B cell (primary cell): ENCODE results near the gene PPIH. TPM values are rescaled to one million over a fixed set of nuclear protein-coding genes. Genes with fewer than 3 reads are reported as not detected.

Experiments used
- ATAC-seq: fragments of 200-7000 bp; cut with Tn5 transposase; one replicate; pipeline ENCODE4 v1.10.0; 2021; ENCODE audit warnings: low read depth, mild to moderate bottlenecking, moderate number of reproducible peaks, moderate library complexity
- CTCF ChIA-PET: fragments of 350-600 bp; sonication (Branson Sonifier 250); formaldehyde crosslinking; loops from one replicate; lab custom pipeline; 2021; ENCODE audit warnings: antibody characterized with exemption, inconsistent platforms; lab: Charles Lee
- POLR2A ChIA-PET: fragments of 350-600 bp; sonication (Branson Sonifier 250); formaldehyde crosslinking; loops from one replicate; lab custom pipeline; 2021; ENCODE audit warnings: antibody characterized with exemption; lab: Charles Lee
- DNase-seq: peaks from one replicate; pipeline ENCODE4 v3.0.0; 2013
- H2AFZ ChIP-seq: 2 replicates; pipeline ENCODE4 v1.6.1; 2012; ENCODE audit warnings: mild to moderate bottlenecking, low read depth, low read length; ENCODE audit not compliant: insufficient read depth, poor library complexity, severe bottlenecking
- H3K27ac ChIP-seq, 2 donors: 1 replicate in 1 of 2; 2 replicates in 1 of 2; pipeline ENCODE4 v1.5.1; 2012 to 2013; ENCODE audit warnings: low read length in 2 of 2, mild to moderate bottlenecking in 2 of 2, moderate library complexity in 1 of 2
- H3K27me3 ChIP-seq, 4 experiments: fragments of 200-600 bp in 1 of 4; sonication (generic) in 1 of 4; replicated peaks in 1 of 4; 1 replicate in 2 of 4; 2 replicates in 2 of 4; pipeline versions ENCODE4 v1.6.1 to v1.7.0; 2013 to 2016; ENCODE audit warnings: low read length in 3 of 4, mild to moderate bottlenecking in 2 of 4, mixed read lengths in 1 of 4, moderate library complexity in 1 of 4; ENCODE audit not compliant: insufficient read depth in 4 of 4, control insufficient read depth in 3 of 4; ENCODE audit errors: control extremely low read depth in 1 of 4
- H3K36me3 ChIP-seq, 2 experiments: replicated peaks in 1 of 2; 1 replicate in 1 of 2; 2 replicates in 1 of 2; pipeline versions ENCODE4 v1.6.1 to v1.7.1; 2013; ENCODE audit warnings: low read length in 1 of 2; ENCODE audit not compliant: insufficient read depth in 2 of 2, control insufficient read depth in 1 of 2; ENCODE audit errors: control extremely low read depth in 1 of 2, extremely low read depth in 1 of 2
- H3K4me1 ChIP-seq, 2 donors: fragments of 200-600 bp in 1 of 2; sonication (generic) in 1 of 2; 1 replicate in 1 of 2; 2 replicates in 1 of 2; pipeline versions ENCODE4 v1.5.1 to v1.6.1; 2013 to 2017; ENCODE audit warnings: low read length in 2 of 2; ENCODE audit not compliant: control insufficient read depth in 2 of 2, insufficient read depth in 2 of 2
- H3K4me2 ChIP-seq: replicated peaks from 2 replicates; pipeline ENCODE3; 2012; ENCODE audit warnings: mild to moderate bottlenecking, low read depth, low read length; ENCODE audit not compliant: poor library complexity, severe bottlenecking
- H3K4me3 ChIP-seq, 5 experiments: fragments of 200-600 bp in 1 of 5; sonication (generic) in 1 of 5; 1 replicate in 3 of 5; 2 replicates in 2 of 5; pipeline versions ENCODE4 v1.5.1 to v1.7.0; 2011 to 2016; ENCODE audit warnings: low read length in 4 of 5, mild to moderate bottlenecking in 4 of 5, low read depth in 2 of 5, control low read depth in 1 of 5, moderate library complexity in 1 of 5; ENCODE audit not compliant: insufficient read depth in 1 of 5; ENCODE audit errors: control extremely low read depth in 1 of 5, extremely low read depth in 1 of 5
- H3K79me2 ChIP-seq: fragments of 200-600 bp; sonication (generic); one replicate; pipeline ENCODE4 v1.6.0; 2016; ENCODE audit warnings: low read length; ENCODE audit not compliant: control insufficient read depth, insufficient read depth
- H3K9ac ChIP-seq: fragments of 200-600 bp; sonication (generic); 2 replicates; pipeline ENCODE4 v1.6.1; 2017; ENCODE audit warnings: mild to moderate bottlenecking, low read length, moderate library complexity
- H3K9me3 ChIP-seq, 3 donors: one replicate each; pipeline versions ENCODE4 v1.6.1 to v1.7.1; 2013; ENCODE audit warnings: low read length in 2 of 3; ENCODE audit not compliant: control insufficient read depth in 2 of 3, insufficient read depth in 1 of 3; ENCODE audit errors: control extremely low read depth in 1 of 3
- H4K20me1 ChIP-seq: 2 replicates; pipeline ENCODE4 v1.6.0; 2012; ENCODE audit warnings: mild to moderate bottlenecking, low read length; ENCODE audit not compliant: insufficient read depth, control insufficient read depth, poor library complexity, severe bottlenecking
- H3K27ac Mint-ChIP-seq: one replicate; pipeline ENCODE4 v1.8.0; 2021; ENCODE audit warnings: mixed read lengths
- H3K27me3 Mint-ChIP-seq: one replicate; pipeline ENCODE4 v1.8.0; 2021; ENCODE audit warnings: mixed read lengths
- H3K4me1 Mint-ChIP-seq: one replicate; pipeline ENCODE4 v1.8.0; 2021; ENCODE audit warnings: mixed read lengths
- H3K4me3 Mint-ChIP-seq: one replicate; pipeline ENCODE4 v1.8.0; 2021; ENCODE audit warnings: mixed read lengths
- H3K9me3 Mint-ChIP-seq: one replicate; pipeline ENCODE4 v1.8.0; 2022; ENCODE audit warnings: mixed read lengths; ENCODE audit not compliant: insufficient read depth
- EZH2 ChIP-seq: IDR thresholded peaks from 2 replicates; pipeline ENCODE4 v1.6.1; 2012; ENCODE audit warnings: borderline replicate concordance, low read depth, mild to moderate bottlenecking, moderate library complexity, low read length; ENCODE audit not compliant: insufficient read depth, poor library complexity, severe bottlenecking
- WGBS: methylation state at CpG from one replicate; pipeline ENCODE4 v1.1.5; 2013; ENCODE audit warnings: missing lambda C conversion rate; ENCODE audit not compliant: insufficient coverage; 5-methylcytosine and 5-hydroxymethylcytosine counted together
- intact Hi-C: fragments of 100-400 bp; cut with micrococcal nuclease; formaldehyde crosslinking; loops from one replicate; pipeline ENCODE4 v1.10.0; 2022
- polyA plus RNA-seq: library from polyadenylated mRNA; depleted of rRNA; stranded (reverse); fragments of >200 nt; gene quantifications from 2 replicates; pipeline ENCODE4 v1.2.3, GENCODE V29; 2012
- total RNA-seq, 2 donors: library from RNA; stranded (reverse); fragments of 120-200 nt in 1 of 2; gene quantifications; 1 replicate in 1 of 2; 2 replicates in 1 of 2; pipeline versions ENCODE4 v1.2.3 to v1.2.4, GENCODE V29; 2013 to 2022
- TF ChIP-seq, protein P1 (sequence below): fragments of 200-600 bp; IDR thresholded peaks from one replicate; pipeline ENCODE4 v1.8.0; 2022; ENCODE audit warnings: antibody characterized with exemption, mild to moderate bottlenecking

The PPIH gene
- total and polyA plus RNA-seq, 2 donors (not counting 1 experiment from before 2014, with no cell fraction given): 42.4 to 50.3 TPM

GRCh38 chr1:42679364-42679983, 21.3 kb downstream of the PPIH start:
- POLR2A ChIA-PET: no interaction called here
- Mint-ChIP-seq H3K27ac (no peak overlapping the region), H3K4me3 (no peak overlapping the region), H3K9me3 (no peaks in the 10 kb centered on the region), H3K27me3 (no peaks in the 10 kb centered on the region), H3K4me1 (peaks cover 30% of the 10 kb centered on the region)
- CTCF ChIA-PET: interaction anchor here (1.1 to 1.4 kb wide), 3 partner anchors 21 to 87 kb away, joined by 3 to 4 read pairs (median 3); partner anchors contain the start of genes P3H1 and PPIH
- Histone ChIP-seq H2AFZ (no peak overlapping the region), H3K9ac (no peak overlapping the region), H3K36me3 (peaks cover 0 to 20% of the 10 kb centered on the region in 2 experiments), H3K27ac (no peak overlapping the region), H4K20me1 (peaks cover 15% of the 10 kb centered on the region), H3K27me3 (no peaks in the 10 kb centered on the region), H3K4me1 (peaks cover 24 to 25% of the 10 kb centered on the region in 2 donors), H3K9me3 (no peaks in the 10 kb centered on the region), H3K4me3 (no peak overlapping the region), H3K79me2 (peaks cover 31% of the 10 kb centered on the region), H3K4me2 (no peak overlapping the region)
- no peak for ATAC-seq
- TF ChIP-seq, protein P1, sequence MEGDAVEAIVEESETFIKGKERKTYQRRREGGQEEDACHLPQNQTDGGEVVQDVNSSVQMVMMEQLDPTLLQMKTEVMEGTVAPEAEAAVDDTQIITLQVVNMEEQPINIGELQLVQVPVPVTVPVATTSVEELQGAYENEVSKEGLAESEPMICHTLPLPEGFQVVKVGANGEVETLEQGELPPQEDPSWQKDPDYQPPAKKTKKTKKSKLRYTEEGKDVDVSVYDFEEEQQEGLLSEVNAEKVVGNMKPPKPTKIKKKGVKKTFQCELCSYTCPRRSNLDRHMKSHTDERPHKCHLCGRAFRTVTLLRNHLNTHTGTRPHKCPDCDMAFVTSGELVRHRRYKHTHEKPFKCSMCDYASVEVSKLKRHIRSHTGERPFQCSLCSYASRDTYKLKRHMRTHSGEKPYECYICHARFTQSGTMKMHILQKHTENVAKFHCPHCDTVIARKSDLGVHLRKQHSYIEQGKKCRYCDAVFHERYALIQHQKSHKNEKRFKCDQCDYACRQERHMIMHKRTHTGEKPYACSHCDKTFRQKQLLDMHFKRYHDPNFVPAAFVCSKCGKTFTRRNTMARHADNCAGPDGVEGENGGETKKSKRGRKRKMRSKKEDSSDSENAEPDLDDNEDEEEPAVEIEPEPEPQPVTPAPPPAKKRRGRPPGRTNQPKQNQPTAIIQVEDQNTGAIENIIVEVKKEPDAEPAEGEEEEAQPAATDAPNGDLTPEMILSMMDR: no peak
- TF ChIP-seq EZH2: no peak
- intact Hi-C loops: no loop called here
- DNase-seq: no peak
- 90% methylated on average over 4 of the region's 10 CpGs for WGBS

- intact Hi-C loops: no loop called here
- Histone ChIP-seq H3K4me2 (no peak overlapping the region), H3K9ac (no peak overlapping the region), H2AFZ (no peak overlapping the region), H3K27ac (no peak overlapping the region), H3K79me2 (peaks cover 36% of the 10 kb centered on the region), H3K9me3 (no peaks in the 10 kb centered on the region), H4K20me1 (peaks cover 21% of the 10 kb centered on the region), H3K4me1 (peaks cover 30 to 31% of the 10 kb centered on the region in 2 donors), H3K4me3 (no peak overlapping the region), H3K27me3 (no peaks in the 10 kb centered on the region), H3K36me3 (peaks cover 0 to 24% of the 10 kb centered on the region in 2 experiments)
- Mint-ChIP-seq H3K27me3 (no peaks in the 10 kb centered on the region), H3K4me3 (peak overlapping the region; percentile 99), H3K27ac (no peak overlapping the region), H3K4me1 (peaks cover 36% of the 10 kb centered on the region), H3K9me3 (no peaks in the 10 kb centered on the region)
- 83% methylated on average over 1 of the region's 2 CpGs for WGBS
- CTCF ChIA-PET: interaction anchor here (1.2 to 1.4 kb wide), 2 partner anchors 22 to 86 kb away, joined by 3 read pairs; partner anchors contain the start of genes P3H1 and PPIH
- POLR2A ChIA-PET: no interaction called here
- no peak for TF ChIP-seq EZH2
- TF ChIP-seq, protein P1: no peak
- ATAC-seq (no peak), DNase-seq (no peak)
These were observed 21.8 kb downstream of the PPIH start for GRCh38 chr1:42680055-42680454.
